Chondrocyte (in vitro differentiated cells): ENCODE results near the gene NFATC2IP. TPM values are rescaled to one million over a fixed set of nuclear protein-coding genes. Genes with fewer than 3 reads are reported as not detected.
"Not testable (repeated sequence)": the region's sequence is repeated elsewhere in the genome, so short reads cannot be mapped to it uniquely, and the experiment has no call there.

Source experiments
- DNase-seq: peaks from one replicate; pipeline ENCODE4 v3.0.0; 2021; ENCODE audit warnings: mixed read lengths, low spot score
- H3K27ac Mint-ChIP-seq: one replicate; pipeline ENCODE4 v1.8.0; 2021; ENCODE audit warnings: mild to moderate bottlenecking, moderate library complexity, mixed read lengths; ENCODE audit not compliant: unreplicated experiment
- H3K27me3 Mint-ChIP-seq: 2 replicates; pipeline ENCODE4 v1.8.0; 2021; ENCODE audit warnings: low read depth, mixed read lengths
- H3K36me3 Mint-ChIP-seq: 2 replicates; pipeline ENCODE4 v1.8.0; 2021; ENCODE audit warnings: low read depth, mixed read lengths
- H3K4me1 Mint-ChIP-seq: 2 replicates; pipeline ENCODE4 v1.8.0; 2021; ENCODE audit warnings: low read depth, mild to moderate bottlenecking, mixed read lengths
- H3K4me3 Mint-ChIP-seq: one replicate; pipeline ENCODE4 v1.8.0; 2021; ENCODE audit warnings: mild to moderate bottlenecking, moderate library complexity, mixed read lengths; ENCODE audit not compliant: unreplicated experiment
- H3K9me3 Mint-ChIP-seq: 2 replicates; pipeline ENCODE4 v1.8.0; 2021; ENCODE audit warnings: low read depth, mixed read lengths
- total RNA-seq: library from RNA; stranded (reverse); gene quantifications from 3 replicates; pipeline ENCODE4 v1.2.1, GENCODE V29; 2021
- TF ChIP-seq, protein P1 (sequence below): fragments of 200-600 bp; sonication (generic); IDR thresholded peaks from 2 replicates; pipeline ENCODE4 v1.5.0; 2021; ENCODE audit warnings: antibody characterized with exemption, mild to moderate bottlenecking, moderate library complexity

Gene NFATC2IP
- total RNA-seq, 1 donor from 2014 or later: 24.3 TPM

DNA sequence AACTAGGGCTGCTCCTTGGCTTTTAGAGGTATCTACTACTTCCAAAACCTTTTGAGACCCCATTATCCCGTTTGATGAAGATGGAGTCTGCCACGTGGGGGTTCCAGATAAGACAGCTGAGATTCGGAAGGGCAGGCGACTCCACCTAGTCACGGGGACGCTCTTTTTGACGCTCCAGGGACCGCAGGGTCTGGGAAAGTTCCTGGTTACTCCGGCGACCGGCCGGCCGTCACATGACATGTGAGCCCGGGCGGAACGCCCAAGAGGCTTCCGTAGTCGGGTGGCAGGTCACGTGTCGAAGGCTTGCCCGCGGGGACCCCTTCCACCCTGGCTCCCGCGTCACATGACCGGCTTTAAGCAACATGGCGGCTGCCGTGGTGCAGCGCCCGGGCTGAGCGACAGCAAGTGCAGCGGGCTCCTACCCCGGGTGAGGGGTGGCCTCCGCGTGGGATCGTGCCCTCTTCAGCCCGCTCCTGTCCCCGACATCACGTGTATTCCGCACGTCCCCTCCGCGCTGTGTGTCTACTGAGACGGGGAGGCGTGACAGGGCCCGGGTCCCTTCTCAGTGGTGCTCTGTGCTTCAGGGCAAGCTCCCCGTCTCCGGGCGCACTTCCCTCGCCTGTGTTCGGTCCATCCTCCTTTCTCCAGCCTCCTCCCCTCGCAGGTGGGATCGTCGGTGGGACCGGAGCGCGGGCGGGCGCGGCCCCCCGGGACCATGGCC, 23.9 kb downstream of the NFATC2IP start, which contains the start of gene SPNS1:
TSS of gene SPNS1 (plus strand) at position 342 of the 721 bp plus-strand sequence. CDS start at position 716, 374 bp downstream.
- Mint-ChIP-seq H3K27ac (peak within 1 kb of the TSS; percentile 99), H3K9me3 (no peaks in the 10 kb centered on the region)

DNA sequence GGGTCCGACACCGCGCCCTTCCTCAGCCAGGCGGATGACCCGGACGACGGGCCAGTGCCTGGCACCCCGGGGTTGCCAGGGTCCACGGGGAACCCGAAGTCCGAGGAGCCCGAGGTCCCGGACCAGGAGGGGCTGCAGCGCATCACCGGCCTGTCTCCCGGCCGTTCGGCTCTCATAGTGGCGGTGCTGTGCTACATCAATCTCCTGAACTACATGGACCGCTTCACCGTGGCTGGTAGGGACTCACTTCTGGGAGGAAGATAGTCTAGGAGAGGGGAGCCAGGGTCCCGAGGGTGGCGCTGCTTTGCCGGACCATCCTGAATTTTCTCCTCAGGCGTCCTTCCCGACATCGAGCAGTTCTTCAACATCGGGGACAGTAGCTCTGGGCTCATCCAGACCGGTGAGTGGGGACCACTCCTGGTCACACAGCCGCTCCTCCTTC, 24.4 kb downstream of the NFATC2IP start:
- peaks cover 9% of the 10 kb centered on the region for H3K36me3 Mint-ChIP-seq
- peak overlapping the region; percentile 92 for H3K4me3 Mint-ChIP-seq
- peaks cover 25% of the 10 kb centered on the region for H3K4me1 Mint-ChIP-seq
- TF ChIP-seq, protein P1, sequence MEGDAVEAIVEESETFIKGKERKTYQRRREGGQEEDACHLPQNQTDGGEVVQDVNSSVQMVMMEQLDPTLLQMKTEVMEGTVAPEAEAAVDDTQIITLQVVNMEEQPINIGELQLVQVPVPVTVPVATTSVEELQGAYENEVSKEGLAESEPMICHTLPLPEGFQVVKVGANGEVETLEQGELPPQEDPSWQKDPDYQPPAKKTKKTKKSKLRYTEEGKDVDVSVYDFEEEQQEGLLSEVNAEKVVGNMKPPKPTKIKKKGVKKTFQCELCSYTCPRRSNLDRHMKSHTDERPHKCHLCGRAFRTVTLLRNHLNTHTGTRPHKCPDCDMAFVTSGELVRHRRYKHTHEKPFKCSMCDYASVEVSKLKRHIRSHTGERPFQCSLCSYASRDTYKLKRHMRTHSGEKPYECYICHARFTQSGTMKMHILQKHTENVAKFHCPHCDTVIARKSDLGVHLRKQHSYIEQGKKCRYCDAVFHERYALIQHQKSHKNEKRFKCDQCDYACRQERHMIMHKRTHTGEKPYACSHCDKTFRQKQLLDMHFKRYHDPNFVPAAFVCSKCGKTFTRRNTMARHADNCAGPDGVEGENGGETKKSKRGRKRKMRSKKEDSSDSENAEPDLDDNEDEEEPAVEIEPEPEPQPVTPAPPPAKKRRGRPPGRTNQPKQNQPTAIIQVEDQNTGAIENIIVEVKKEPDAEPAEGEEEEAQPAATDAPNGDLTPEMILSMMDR: peak; percentile 14
- no peaks in the 10 kb centered on the region for H3K27me3 Mint-ChIP-seq
- no peak for DNase-seq
- no peaks in the 10 kb centered on the region for H3K9me3 Mint-ChIP-seq
- H3K27ac Mint-ChIP-seq: peak overlapping the region; percentile 55

More for the DNA sequence above, 23.9 kb downstream of the NFATC2IP start, which contains the start of gene SPNS1:
- H3K27me3 Mint-ChIP-seq: no peaks in the 10 kb centered on the region
- peaks cover 9% of the 10 kb centered on the region for H3K36me3 Mint-ChIP-seq
- DNase-seq: peak; percentile 100
- H3K4me1 Mint-ChIP-seq: peaks cover 25% of the 10 kb centered on the region
- peak within 1 kb of the TSS; percentile 92 for H3K4me3 Mint-ChIP-seq
- TF ChIP-seq, protein P1: no peak

DNA sequence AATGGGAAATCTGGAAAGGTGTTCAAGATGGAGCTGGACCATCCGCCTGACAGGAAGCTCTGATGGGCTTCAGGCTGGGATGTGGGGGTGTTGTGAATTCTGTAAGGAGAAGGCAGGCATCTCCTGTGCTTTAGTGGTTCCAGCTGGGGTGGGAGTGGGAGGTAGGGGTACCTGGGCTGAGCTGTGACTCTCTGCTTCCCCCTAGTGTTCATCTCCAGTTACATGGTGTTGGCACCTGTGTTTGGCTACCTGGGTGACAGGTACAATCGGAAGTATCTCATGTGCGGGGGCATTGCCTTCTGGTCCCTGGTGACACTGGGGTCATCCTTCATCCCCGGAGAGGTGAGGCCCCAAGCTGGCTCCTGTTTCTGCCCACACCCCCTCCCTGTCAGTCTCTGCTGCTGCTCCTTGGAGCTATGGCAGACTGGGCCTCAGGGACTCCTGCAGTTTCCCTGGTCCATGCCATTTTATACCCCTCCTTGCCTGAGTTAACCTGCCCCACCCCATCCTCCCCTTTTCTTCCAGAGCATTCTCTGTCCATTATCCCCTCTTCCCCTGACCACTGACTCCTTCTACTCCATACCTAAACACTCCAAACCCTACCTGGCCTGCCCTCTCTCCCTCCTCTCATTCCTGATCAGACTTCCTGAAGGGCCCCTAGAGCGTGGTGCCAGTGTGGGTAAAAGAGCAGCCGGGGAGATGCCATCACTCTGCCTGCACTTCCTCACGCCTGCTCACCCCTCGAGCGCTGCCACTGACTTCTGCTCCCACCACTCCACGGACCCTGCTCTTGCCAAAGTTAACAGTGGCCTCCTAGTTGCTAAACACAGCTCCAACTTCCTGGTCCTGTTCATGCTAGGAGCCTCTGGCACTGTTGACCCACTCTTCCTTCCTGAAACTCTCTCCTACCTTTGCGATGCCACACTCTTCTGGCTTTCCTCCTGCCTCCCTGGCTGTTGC, 27.2 kb downstream of the NFATC2IP start:
- no peak overlapping the region for H3K27ac Mint-ChIP-seq
- H3K4me3 Mint-ChIP-seq: no peak overlapping the region
- TF ChIP-seq, protein P1: peak; percentile 64
- H3K4me1 Mint-ChIP-seq: peaks cover 25% of the 10 kb centered on the region
- H3K36me3 Mint-ChIP-seq: peaks cover 17% of the 10 kb centered on the region
- DNase-seq: no peak
- no peaks in the 10 kb centered on the region for H3K9me3 Mint-ChIP-seq
- H3K27me3 Mint-ChIP-seq: no peaks in the 10 kb centered on the region

DNA sequence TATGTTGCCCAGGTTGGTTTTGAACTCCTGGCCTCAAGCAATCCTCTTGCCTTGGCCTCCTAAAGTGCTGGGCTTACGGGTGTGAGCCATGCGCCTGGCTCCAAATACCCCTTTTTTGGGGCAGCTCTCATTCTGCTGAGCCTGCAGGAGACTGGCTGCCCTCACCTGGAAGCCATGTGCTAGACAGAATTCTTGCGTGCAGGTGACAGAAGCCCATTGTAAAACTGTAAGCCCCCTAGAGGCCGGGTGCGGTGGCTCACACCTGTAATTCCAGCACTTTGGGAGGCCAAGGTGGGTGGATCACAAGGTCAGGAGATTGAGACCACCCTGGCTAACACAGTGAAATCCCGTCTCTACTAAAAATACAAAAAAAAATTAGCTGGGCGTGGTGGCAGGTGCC, 29.6 kb downstream of the NFATC2IP start:
- Mint-ChIP-seq H3K4me1 (peaks cover 18% of the 10 kb centered on the region), H3K36me3 (peaks cover 30% of the 10 kb centered on the region)
- H3K27me3 Mint-ChIP-seq, H3K27ac Mint-ChIP-seq, H3K9me3 Mint-ChIP-seq, DNase-seq, H3K4me3 Mint-ChIP-seq: not testable (repeated sequence)
- TF ChIP-seq, protein P1: peak; percentile 11

DNA sequence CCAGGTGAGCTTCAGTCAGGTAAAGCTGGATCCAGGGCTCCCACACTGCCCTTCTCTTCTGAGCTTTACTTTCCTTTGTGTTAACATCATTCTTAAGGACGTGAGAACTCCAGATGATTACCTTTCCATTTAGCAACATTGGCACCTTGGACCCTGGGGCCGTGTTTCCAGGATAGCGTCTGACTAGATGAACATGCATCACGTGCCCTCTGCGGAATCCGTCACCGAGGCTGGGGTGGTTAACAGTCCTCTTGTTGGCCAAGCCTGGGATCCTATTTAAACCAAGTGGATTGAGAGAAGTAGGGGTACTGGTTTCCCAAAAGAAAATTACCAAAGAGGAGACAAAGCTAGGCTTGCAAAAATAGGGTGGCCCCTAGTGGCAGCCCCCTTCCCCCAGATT, 30.2 kb downstream of the NFATC2IP start:
- H3K27ac Mint-ChIP-seq: no peak overlapping the region
- peaks cover 35% of the 10 kb centered on the region for H3K36me3 Mint-ChIP-seq

More for the DNA sequence above, 30.2 kb downstream of the NFATC2IP start:
- Mint-ChIP-seq H3K4me3 (no peak overlapping the region), H3K4me1 (peaks cover 12% of the 10 kb centered on the region), H3K9me3 (no peaks in the 10 kb centered on the region), H3K27me3 (no peaks in the 10 kb centered on the region)
- DNase-seq: no peak
- TF ChIP-seq, protein P1: no peak
